ENCODE data around the gene FAM149A. TPM values are rescaled to one million over a fixed set of nuclear protein-coding genes. Genes with fewer than 3 reads are reported as not detected.

The FAM149A gene
- total RNA-seq, 1 experiment from 2014 or later: 8.9 TPM

- Histone ChIP-seq H3K9me3 (ENCODE audit: control insufficient read depth in 1 of 2, insufficient read depth in 1 of 2, low read depth in 1 of 2, low read length in 2 of 2) (no peaks in the 10 kb centered on the region), H3K9me2 (ENCODE audit: insufficient read depth) (no peaks in the 10 kb centered on the region), H3K79me2 (ENCODE audit: insufficient read depth, low read length) (no peaks in the 10 kb centered on the region), H3K9ac (ENCODE audit: low read length) (no peak overlapping the region), H2AFZ (ENCODE audit: low read depth, low read length, poor library complexity, severe bottlenecking) (no peak overlapping the region), H3K27me3 (ENCODE audit: insufficient read depth, low read length) (no peaks in the 10 kb centered on the region), H3K4me1 (ENCODE audit: control insufficient read depth in 1 of 2, insufficient read depth in 2 of 2, low read length in 2 of 2) (no peaks in the 10 kb centered on the region), H3K4me3 (replicated peaks in 1 of 2; ENCODE audit: low read depth in 1 of 2, low read length in 2 of 2) (no peak overlapping the region), H3K36me3 (ENCODE audit: control insufficient read depth in 1 of 2, insufficient read depth in 2 of 2, low read length in 2 of 2) (no peaks in the 10 kb centered on the region), H3K27ac (ENCODE audit: low read depth, low read length) (no peak overlapping the region), H3K4me2 (ENCODE audit: low read length) (no peak overlapping the region), H4K20me1 (ENCODE audit: insufficient read depth) (no peaks in the 10 kb centered on the region)
- DNase-seq (ENCODE audit: low read depth, low spot score) (no peak), ATAC-seq (no peak)
- intact Hi-C loops (cut with micrococcal nuclease): no loop called here
- RAD21 ChIA-PET (ENCODE audit: low non-redundant PET in 1 of 2, low total read pairs in 2 of 2, uncharacterized antibody in 2 of 2, unreplicated experiment in 2 of 2): no interaction called here
- CTCF ChIA-PET: interaction anchor here (0.8 to 1.9 kb wide), 2 partner anchors 11 to 58 kb away, joined by 3 to 8 read pairs; partner anchors contain the start of gene TLR3
- POLR2A ChIA-PET: no interaction called here
- TF ChIP-seq ZNF274 (IDR thresholded peaks at IDR 0.05; ENCODE audit: low read depth, low read length): no peak
- no peak for TF ChIP-seq POLR2A (IDR thresholded peaks at IDR 0.05; ENCODE audit: borderline replicate concordance, extremely low read depth, insufficient read depth, insufficient read length)
- no peak for TF ChIP-seq SRF (IDR thresholded peaks at IDR 0.05; ENCODE audit: low read depth)
- no peak for TF ChIP-seq CTCF (IDR thresholded peaks at IDR 0.05 in 2 of 3, conservative IDR thresholded peaks at IDR 0.05 in 1 of 3; ENCODE audit: borderline replicate concordance in 1 of 3, insufficient read depth in 1 of 3, low read depth in 2 of 3, low read length in 2 of 3)
- TF ChIP-seq TCF7L2 (IDR thresholded peaks at IDR 0.05; ENCODE audit: borderline replicate concordance, extremely low read depth, insufficient read depth, insufficient read length): no peak
- no peak for TF ChIP-seq SIN3A (IDR thresholded peaks at IDR 0.05; ENCODE audit: low read depth)
- no peak for TF ChIP-seq YY1 (IDR thresholded peaks at IDR 0.05; ENCODE audit: extremely low read depth, insufficient replicate concordance, low read depth, low read length)
- BruUV-seq (replicated peaks): no TSS peak
Measured at GRCh38 chr4:186078981-186079638, 25.4 kb upstream of the FAM149A start.

DNA sequence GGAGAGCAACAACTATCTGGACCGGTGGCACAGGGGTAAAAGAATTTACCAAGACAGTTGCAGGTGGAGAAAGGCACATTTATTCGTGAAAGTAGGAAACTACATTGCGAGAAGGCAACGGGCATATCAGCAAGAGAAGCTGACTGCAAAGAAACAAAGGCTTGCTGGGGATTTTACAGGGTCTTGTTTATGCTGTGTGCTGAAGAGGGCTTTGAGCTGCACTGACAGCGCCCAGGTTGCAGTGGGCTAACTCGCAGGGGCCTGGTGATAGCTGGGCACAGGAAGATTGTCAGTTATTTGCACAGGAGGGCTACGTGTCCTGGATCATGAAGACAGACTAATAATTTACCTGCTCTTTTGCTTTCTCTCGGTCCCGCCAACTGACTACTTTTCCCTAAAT is 24.8 kb upstream of the FAM149A start:
- Histone ChIP-seq H3K4me3 (replicated peaks in 1 of 2; ENCODE audit: low read depth in 1 of 2, low read length in 2 of 2) (no peak overlapping the region), H3K27me3 (ENCODE audit: insufficient read depth, low read length) (no peaks in the 10 kb centered on the region), H4K20me1 (ENCODE audit: insufficient read depth) (no peaks in the 10 kb centered on the region), H3K36me3 (ENCODE audit: control insufficient read depth in 1 of 2, insufficient read depth in 2 of 2, low read length in 2 of 2) (no peaks in the 10 kb centered on the region), H3K4me1 (ENCODE audit: control insufficient read depth in 1 of 2, insufficient read depth in 2 of 2, low read length in 2 of 2) (no peaks in the 10 kb centered on the region), H3K27ac (ENCODE audit: low read depth, low read length) (no peak overlapping the region), H3K9me3 (ENCODE audit: control insufficient read depth in 1 of 2, insufficient read depth in 1 of 2, low read depth in 1 of 2, low read length in 2 of 2) (no peaks in the 10 kb centered on the region), H3K4me2 (ENCODE audit: low read length) (no peak overlapping the region), H3K9me2 (ENCODE audit: insufficient read depth) (no peaks in the 10 kb centered on the region), H3K79me2 (ENCODE audit: insufficient read depth, low read length) (no peaks in the 10 kb centered on the region), H2AFZ (ENCODE audit: low read depth, low read length, poor library complexity, severe bottlenecking) (no peak overlapping the region), H3K9ac (ENCODE audit: low read length) (no peak overlapping the region)
- ChIA-PET POLR2A (no interaction called here), RAD21 (ENCODE audit: low non-redundant PET in 1 of 2, low total read pairs in 2 of 2, uncharacterized antibody in 2 of 2, unreplicated experiment in 2 of 2) (no interaction called here), CTCF (no interaction called here)
- intact Hi-C loops (cut with micrococcal nuclease): no loop called here
- DNase-seq (ENCODE audit: low read depth, low spot score) (no peak), ATAC-seq (no peak)
- no TSS peak for BruUV-seq (replicated peaks)
- TF ChIP-seq, protein P1, sequence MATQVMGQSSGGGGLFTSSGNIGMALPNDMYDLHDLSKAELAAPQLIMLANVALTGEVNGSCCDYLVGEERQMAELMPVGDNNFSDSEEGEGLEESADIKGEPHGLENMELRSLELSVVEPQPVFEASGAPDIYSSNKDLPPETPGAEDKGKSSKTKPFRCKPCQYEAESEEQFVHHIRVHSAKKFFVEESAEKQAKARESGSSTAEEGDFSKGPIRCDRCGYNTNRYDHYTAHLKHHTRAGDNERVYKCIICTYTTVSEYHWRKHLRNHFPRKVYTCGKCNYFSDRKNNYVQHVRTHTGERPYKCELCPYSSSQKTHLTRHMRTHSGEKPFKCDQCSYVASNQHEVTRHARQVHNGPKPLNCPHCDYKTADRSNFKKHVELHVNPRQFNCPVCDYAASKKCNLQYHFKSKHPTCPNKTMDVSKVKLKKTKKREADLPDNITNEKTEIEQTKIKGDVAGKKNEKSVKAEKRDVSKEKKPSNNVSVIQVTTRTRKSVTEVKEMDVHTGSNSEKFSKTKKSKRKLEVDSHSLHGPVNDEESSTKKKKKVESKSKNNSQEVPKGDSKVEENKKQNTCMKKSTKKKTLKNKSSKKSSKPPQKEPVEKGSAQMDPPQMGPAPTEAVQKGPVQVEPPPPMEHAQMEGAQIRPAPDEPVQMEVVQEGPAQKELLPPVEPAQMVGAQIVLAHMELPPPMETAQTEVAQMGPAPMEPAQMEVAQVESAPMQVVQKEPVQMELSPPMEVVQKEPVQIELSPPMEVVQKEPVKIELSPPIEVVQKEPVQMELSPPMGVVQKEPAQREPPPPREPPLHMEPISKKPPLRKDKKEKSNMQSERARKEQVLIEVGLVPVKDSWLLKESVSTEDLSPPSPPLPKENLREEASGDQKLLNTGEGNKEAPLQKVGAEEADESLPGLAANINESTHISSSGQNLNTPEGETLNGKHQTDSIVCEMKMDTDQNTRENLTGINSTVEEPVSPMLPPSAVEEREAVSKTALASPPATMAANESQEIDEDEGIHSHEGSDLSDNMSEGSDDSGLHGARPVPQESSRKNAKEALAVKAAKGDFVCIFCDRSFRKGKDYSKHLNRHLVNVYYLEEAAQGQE (IDR thresholded peaks at IDR 0.05; ENCODE audit: low read depth): no peak
- TF ChIP-seq, protein P2, sequence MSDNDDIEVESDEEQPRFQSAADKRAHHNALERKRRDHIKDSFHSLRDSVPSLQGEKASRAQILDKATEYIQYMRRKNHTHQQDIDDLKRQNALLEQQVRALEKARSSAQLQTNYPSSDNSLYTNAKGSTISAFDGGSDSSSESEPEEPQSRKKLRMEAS (IDR thresholded peaks at IDR 0.05): no peak
- TF ChIP-seq FOSL1 (IDR thresholded peaks at IDR 0.05; ENCODE audit: low read depth) (no peak), YY1 (IDR thresholded peaks at IDR 0.05; ENCODE audit: extremely low read depth, insufficient replicate concordance, low read depth, low read length) (no peak), SIN3A (IDR thresholded peaks at IDR 0.05; ENCODE audit: low read depth) (no peak), EZH2 (IDR thresholded peaks at IDR 0.05) (no peak), EGR1 (IDR thresholded peaks at IDR 0.05; ENCODE audit: low read depth) (no peak), SRF (IDR thresholded peaks at IDR 0.05; ENCODE audit: low read depth) (no peak), ZNF274 (IDR thresholded peaks at IDR 0.05; ENCODE audit: low read depth, low read length) (no peak), CBX3 (IDR thresholded peaks at IDR 0.05; ENCODE audit: low read depth) (no peak)
- TF ChIP-seq, protein P3, sequence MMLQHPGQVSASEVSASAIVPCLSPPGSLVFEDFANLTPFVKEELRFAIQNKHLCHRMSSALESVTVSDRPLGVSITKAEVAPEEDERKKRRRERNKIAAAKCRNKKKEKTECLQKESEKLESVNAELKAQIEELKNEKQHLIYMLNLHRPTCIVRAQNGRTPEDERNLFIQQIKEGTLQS (IDR thresholded peaks at IDR 0.05): no peak

Measured in HCT116 (cell line).